BE2C (cell line): ENCODE results near the gene FSD1L.

Experiments used
- DNase-seq: peaks from one replicate; pipeline ENCODE4 v3.0.0-alpha.2; 2020
- H3K27me3 ChIP-seq: fragments of 250-450 bp; sonication (Bioruptor Pico); 2 replicates; pipeline ENCODE4 v1.5.1; 2020; ENCODE audit warnings: mild to moderate bottlenecking
- H3K36me3 ChIP-seq: fragments of 250-450 bp; sonication (Bioruptor Pico); 2 replicates; pipeline ENCODE4 v1.5.1; 2020; ENCODE audit warnings: mild to moderate bottlenecking
- H3K4me1 ChIP-seq: fragments of 250-450 bp; sonication (Bioruptor Pico); 2 replicates; pipeline ENCODE4 v1.5.1; 2020
- H3K4me3 ChIP-seq: 2 replicates; pipeline ENCODE4 v1.5.1; 2011; ENCODE audit warnings: low read depth, low read length
- H3K9me3 ChIP-seq: fragments of 250-450 bp; sonication (Bioruptor Pico); 2 replicates; pipeline ENCODE4 v1.5.1; 2020
- TF ChIP-seq, protein P1 (sequence below): IDR thresholded peaks from 2 replicates; pipeline ENCODE4 v1.5.1; 2012; ENCODE audit warnings: mild to moderate bottlenecking, low read depth, low read length

FSD1L gene

DNA sequence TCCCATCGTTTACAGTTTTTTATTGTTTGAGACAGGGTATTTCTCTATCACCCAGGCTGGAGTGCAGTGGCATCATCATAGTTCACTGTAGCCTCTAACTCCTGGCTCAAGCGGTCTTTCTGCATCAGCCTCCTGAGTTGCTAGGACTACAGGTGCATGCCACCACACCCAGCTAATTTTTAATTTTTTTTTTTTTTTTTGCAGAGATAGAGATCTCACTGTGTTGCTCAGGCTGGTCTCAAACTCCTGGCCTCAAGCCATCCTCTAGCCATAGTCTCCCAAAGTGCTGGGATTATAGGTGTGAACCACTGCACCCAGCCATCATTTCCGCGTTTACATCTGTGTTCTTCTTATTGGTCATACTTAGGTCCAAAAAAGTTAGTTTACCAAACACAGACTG, 53.6 kb downstream of the FSD1L start:
- H3K36me3 ChIP-seq = no peaks in the 10 kb centered on the region
- no peaks in the 10 kb centered on the region for H3K27me3 ChIP-seq
- no peaks in the 10 kb centered on the region for H3K9me3 ChIP-seq
- H3K4me1 ChIP-seq = no peaks in the 10 kb centered on the region; the same call in 1 of the 2 replicates
- TF ChIP-seq, protein P1, sequence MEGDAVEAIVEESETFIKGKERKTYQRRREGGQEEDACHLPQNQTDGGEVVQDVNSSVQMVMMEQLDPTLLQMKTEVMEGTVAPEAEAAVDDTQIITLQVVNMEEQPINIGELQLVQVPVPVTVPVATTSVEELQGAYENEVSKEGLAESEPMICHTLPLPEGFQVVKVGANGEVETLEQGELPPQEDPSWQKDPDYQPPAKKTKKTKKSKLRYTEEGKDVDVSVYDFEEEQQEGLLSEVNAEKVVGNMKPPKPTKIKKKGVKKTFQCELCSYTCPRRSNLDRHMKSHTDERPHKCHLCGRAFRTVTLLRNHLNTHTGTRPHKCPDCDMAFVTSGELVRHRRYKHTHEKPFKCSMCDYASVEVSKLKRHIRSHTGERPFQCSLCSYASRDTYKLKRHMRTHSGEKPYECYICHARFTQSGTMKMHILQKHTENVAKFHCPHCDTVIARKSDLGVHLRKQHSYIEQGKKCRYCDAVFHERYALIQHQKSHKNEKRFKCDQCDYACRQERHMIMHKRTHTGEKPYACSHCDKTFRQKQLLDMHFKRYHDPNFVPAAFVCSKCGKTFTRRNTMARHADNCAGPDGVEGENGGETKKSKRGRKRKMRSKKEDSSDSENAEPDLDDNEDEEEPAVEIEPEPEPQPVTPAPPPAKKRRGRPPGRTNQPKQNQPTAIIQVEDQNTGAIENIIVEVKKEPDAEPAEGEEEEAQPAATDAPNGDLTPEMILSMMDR = no peak
- no peak overlapping the region for H3K4me3 ChIP-seq
- no peak for DNase-seq

DNA sequence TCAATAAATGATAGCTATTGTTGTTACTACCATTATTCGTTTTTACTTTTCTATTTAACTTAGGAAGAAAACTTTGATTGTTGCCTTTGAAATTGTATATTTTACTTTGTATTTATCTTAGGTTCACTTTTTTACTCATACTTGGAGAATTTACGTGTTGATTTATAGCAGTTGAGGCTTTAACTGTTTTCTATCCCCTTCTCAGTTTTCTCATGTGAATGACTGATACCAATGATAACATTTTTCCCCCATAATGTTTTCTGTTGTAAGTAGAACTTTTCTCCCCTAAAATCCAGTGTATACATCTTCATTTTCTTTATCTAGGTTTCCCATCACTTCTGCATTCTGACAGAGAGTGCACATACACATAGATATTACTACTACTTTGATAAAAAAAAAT, 54.4 kb downstream of the FSD1L start:
- TF ChIP-seq, protein P1 = no peak
- no peaks in the 10 kb centered on the region; the same call in 1 of the 2 replicates for H3K4me1 ChIP-seq

DNA sequence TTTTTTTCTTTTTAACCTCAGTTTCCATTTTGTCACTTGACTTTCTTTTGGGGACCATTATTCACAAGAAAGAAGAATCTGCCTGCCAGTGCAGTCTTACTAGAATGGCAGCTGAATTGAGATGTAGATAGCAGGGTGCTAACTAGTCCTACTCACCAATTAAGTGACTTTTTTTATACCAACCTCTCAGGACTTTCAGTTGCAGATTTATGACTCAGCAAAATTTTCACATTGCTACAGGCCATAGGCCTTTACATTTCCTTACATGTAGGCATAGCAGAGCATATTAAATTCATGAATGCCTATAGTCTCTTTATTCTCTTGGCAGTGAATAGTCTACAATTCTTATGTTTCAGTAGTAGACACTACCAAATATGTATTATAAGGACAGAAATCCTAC, 56.0 kb downstream of the FSD1L start:
- TF ChIP-seq, protein P1 = no peak
- Histone ChIP-seq H3K9me3 (no peaks in the 10 kb centered on the region), H3K27me3 (no peaks in the 10 kb centered on the region), H3K36me3 (no peaks in the 10 kb centered on the region), H3K4me1 (no peaks in the 10 kb centered on the region; the same call in 1 of the 2 replicates), H3K4me3 (no peak overlapping the region)
- DNase-seq = no peak

More for the DNA sequence above, 54.4 kb downstream of the FSD1L start:
- no peak for DNase-seq
- Histone ChIP-seq H3K4me3 (no peak overlapping the region), H3K9me3 (no peaks in the 10 kb centered on the region), H3K27me3 (no peaks in the 10 kb centered on the region), H3K36me3 (no peaks in the 10 kb centered on the region)

DNA sequence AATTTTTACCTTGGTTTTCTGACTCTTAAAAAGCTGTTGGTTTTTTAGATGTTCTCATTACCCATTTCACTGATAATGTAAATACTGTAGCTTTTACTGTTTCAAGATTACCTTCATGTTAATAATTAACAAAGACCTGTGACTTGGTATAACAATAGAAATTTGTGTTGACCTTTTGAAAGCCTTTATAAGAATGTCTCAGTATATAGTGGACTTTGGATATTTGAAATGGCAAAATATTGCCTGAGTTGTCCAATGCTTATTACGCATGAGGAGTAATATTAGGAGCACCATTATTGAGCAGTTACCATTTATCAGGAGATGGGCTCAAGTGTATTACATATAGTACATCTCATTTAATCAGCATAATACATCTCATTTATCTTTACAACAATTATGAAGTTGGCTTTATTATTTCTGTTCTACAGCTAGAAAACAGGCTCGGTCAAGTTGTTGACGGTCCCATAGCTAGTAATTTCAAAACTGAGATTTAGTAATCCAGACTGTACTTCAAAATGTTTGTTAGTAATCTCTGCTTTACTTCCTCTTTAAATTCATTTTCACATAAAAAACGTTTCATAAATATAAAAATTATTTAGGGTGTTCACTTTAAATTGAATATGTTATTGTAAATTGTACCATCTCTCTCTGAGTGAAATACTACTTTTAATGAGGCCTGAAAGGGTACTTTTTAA, 59.4 kb downstream of the FSD1L start:
- H3K9me3 ChIP-seq = no peaks in the 10 kb centered on the region
- H3K36me3 ChIP-seq = no peaks in the 10 kb centered on the region; the same call in 1 of the 2 replicates
- H3K4me3 ChIP-seq = no peak overlapping the region
- DNase-seq = no peak
- no peaks in the 10 kb centered on the region for H3K27me3 ChIP-seq
- TF ChIP-seq, protein P1 = no peak
- H3K4me1 ChIP-seq = no peaks in the 10 kb centered on the region; the same call in 1 of the 2 replicates

DNA sequence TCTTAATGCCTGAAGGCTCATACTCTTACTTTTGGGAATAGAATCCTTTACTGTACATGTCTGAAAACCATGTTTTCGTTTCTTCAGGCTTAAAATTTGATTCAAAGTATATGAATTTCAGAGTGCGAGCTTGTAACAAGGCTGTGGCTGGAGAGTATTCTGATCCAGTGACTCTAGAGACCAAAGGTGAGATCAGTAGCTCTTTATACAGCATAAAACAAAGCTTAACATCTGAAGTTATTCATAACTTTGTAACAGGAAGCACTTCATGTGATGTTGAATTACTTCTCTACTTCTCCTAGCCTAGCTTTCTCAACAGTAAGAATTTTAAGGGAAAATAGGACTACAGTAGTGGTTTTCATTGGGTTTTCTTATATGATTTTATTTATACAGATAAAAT, 60.7 kb downstream of the FSD1L start:
- Histone ChIP-seq H3K4me1 (no peaks in the 10 kb centered on the region; the same call in 1 of the 2 replicates), H3K36me3 (no peaks in the 10 kb centered on the region; the same call in 1 of the 2 replicates), H3K27me3 (no peaks in the 10 kb centered on the region), H3K9me3 (no peaks in the 10 kb centered on the region), H3K4me3 (no peak overlapping the region)
- no peak for DNase-seq
- TF ChIP-seq, protein P1 = no peak

DNA sequence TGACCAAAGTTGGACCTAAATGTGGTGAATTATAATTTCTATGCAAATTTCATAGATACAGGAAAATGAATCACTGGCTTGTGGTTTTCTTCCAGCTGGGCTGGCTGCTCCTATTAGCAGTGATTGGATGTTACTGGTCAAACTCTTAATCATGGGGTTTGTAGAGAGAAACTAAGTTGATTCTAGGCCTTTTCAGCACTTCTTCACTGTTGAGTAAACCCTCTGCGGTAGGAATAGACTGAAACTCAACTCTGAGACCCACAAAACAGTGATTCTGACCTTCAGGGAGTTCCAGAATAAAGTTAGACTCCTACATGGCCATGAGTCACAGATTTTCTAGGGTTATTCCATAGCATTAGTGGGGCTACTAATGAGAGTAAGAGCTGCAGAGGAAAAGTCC, 62.2 kb downstream of the FSD1L start:
- Histone ChIP-seq H3K36me3 (peaks cover 3% of the 10 kb centered on the region; the same call in 1 of the 2 replicates), H3K27me3 (no peaks in the 10 kb centered on the region), H3K9me3 (no peaks in the 10 kb centered on the region), H3K4me1 (no peaks in the 10 kb centered on the region), H3K4me3 (no peak overlapping the region)
- TF ChIP-seq, protein P1 = no peak
- no peak for DNase-seq
